GM13976 (cell line): ENCODE data around the gene DDX51.

Source experiments
- DNase-seq: peaks from one replicate; pipeline ENCODE4 v3.0.0; 2012; ENCODE audit warnings: low spot score
- CTCF ChIP-seq: IDR thresholded peaks from 2 replicates; pipeline ENCODE4 v1.5.1; 2012; ENCODE audit warnings: borderline replicate concordance, mild to moderate bottlenecking; ENCODE audit not compliant: insufficient read depth; ENCODE audit errors: extremely low read depth, missing control alignments, control extremely low read depth
- in situ Hi-C: fragments of 300-500 bp; cut with MboI; formaldehyde crosslinking; loops from one replicate; pipeline ENCODE4 v1.12.0; 2022; ENCODE audit warnings: low sequenced_read_pairs, mixed read lengths, inconsistent platforms; ENCODE audit not compliant: unreplicated experiment

DDX51 gene

GRCh38 chr12:132162508-132163031 is 18.5 kb upstream of the DDX51 start:
- DNase-seq = no peak

GRCh38 chr12:132161796-132162507 is 17.8 kb upstream of the DDX51 start:
- TF ChIP-seq CTCF = no peak
- no peak for DNase-seq
- in situ Hi-C loops = no loop called here

More at GRCh38 chr12:132162508-132163031, 18.5 kb upstream of the DDX51 start:
- TF ChIP-seq CTCF = no peak
- in situ Hi-C loops = no loop called here

- TF ChIP-seq CTCF = no peak
- no peak for DNase-seq
- in situ Hi-C loops = no loop called here
Measured at GRCh38 chr12:132161036-132161781, 17.1 kb upstream of the DDX51 start.

GRCh38 chr12:132160601-132161035 is 16.5 kb upstream of the DDX51 start:
- TF ChIP-seq CTCF = no peak
- DNase-seq = no peak
- in situ Hi-C loops = no loop called here

- no peak for DNase-seq
- TF ChIP-seq CTCF = no peak
- in situ Hi-C loops = no loop called here
Measured at GRCh38 chr12:132160016-132160415, 15.9 kb upstream of the DDX51 start.

- no peak for DNase-seq
- no peak for TF ChIP-seq CTCF
- in situ Hi-C loops = no loop called here
Measured at GRCh38 chr12:132159555-132160003, 15.5 kb upstream of the DDX51 start.
